SK-N-SH (cell line): ENCODE results near the gene GATAD2A.

Experiments used
- EP300 ChIP-seq, 2 experiments: IDR thresholded peaks; 2 replicates each; pipeline versions ENCODE4 v1.4.0 to v1.6.1; 2012; ENCODE audit warnings: borderline replicate concordance in 1 of 2, low read depth in 1 of 2, low read length in 1 of 2
- EZH2phosphoT487 ChIP-seq: fragments of 200-600 bp; sonication (generic); IDR thresholded peaks from 2 replicates; pipeline ENCODE4 v1.6.1; 2017; ENCODE audit warnings: low read depth, mixed run types, mild to moderate bottlenecking, antibody characterized with exemption, moderate library complexity, borderline replicate concordance
- FOSL2 ChIP-seq: IDR thresholded peaks from 2 replicates; pipeline ENCODE4 v1.4.0; 2012; ENCODE audit warnings: low read depth, mild to moderate bottlenecking, moderate library complexity, borderline replicate concordance
- FOXJ3 ChIP-seq: sonication (generic); formaldehyde crosslinking; IDR thresholded peaks from 2 replicates; pipeline ENCODE4 v1.5.1; 2020; ENCODE audit warnings: mild to moderate bottlenecking, missing genetic modification reagents
- FOXM1 ChIP-seq: IDR thresholded peaks from 2 replicates; pipeline ENCODE4 v1.4.0; 2012; ENCODE audit warnings: low read depth, mild to moderate bottlenecking
- GATA2 ChIP-seq: sonication (generic); formaldehyde crosslinking; IDR thresholded peaks from 2 replicates; pipeline ENCODE4 v1.5.0; 2020; ENCODE audit warnings: mild to moderate bottlenecking, missing genetic modification reagents
- JUND ChIP-seq: IDR thresholded peaks from 2 replicates; pipeline ENCODE4 v1.4.0; 2012
- RAD21 ChIP-seq: IDR thresholded peaks from 2 replicates; pipeline ENCODE4 v1.6.1; 2012; ENCODE audit warnings: mild to moderate bottlenecking, low read length
- SIN3A ChIP-seq: IDR thresholded peaks from 2 replicates; pipeline ENCODE4 v1.6.1; 2012; ENCODE audit warnings: low read depth, mild to moderate bottlenecking, low read length, moderate library complexity, borderline replicate concordance
- TAF1 ChIP-seq: IDR thresholded peaks from 2 replicates; pipeline ENCODE4 v1.6.1; 2012; ENCODE audit warnings: low read depth, mild to moderate bottlenecking, low read length, moderate library complexity, borderline replicate concordance
- TF ChIP-seq, protein P1 (sequence below): fragments of 200-600 bp; sonication (generic); IDR thresholded peaks from 2 replicates; pipeline ENCODE4 v1.6.1; 2017; ENCODE audit warnings: antibody characterized with exemption, mild to moderate bottlenecking, moderate library complexity
- TF ChIP-seq, protein P2 (sequence below): IDR thresholded peaks from 2 replicates; pipeline ENCODE4 v1.4.0; 2012; ENCODE audit warnings: low read depth

DNA sequence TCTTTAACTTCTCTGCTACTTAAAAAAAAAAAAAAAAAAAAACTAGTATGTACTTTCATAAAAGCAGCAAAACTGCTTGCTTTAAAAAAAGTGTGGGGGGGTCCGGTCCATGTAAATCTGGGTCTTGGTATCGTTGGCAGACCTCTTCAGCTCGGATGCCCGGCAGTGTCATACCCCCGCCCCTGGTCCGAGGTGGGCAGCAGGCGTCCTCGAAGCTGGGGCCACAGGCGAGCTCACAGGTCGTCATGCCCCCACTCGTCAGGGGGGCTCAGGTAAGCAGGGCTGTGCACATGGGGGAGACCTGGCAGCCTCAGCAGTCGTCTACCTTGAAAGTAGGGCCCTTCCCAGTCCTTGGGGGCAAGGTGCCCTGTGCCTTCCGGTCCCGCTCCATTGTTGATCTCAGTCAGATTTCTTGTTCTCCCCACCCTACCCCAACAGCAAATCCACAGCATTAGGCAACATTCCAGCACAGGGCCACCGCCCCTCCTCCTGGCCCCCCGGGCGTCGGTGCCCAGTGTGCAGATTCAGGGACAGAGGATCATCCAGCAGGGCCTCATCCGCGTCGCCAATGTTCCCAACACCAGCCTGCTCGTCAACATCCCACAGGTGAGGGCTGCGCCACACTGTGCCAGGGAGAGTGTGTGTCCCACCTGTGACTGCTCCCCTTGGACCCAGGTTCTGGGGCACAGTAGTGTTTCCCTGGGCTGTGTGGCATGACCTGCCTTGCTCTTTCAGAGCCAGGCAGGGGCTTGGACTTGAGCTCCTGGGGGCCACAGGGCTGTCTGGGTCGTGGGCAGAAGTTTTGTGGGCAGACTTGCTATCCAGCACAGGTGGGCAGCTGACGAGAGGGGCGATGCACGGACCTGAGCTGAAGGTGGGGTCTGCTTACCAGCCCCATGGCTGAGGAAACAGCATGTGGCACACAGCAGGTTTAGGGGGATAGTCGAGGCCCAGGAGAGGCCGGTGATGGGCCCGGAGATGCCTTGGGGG lies 90.4 kb downstream of the GATAD2A start:
- TF ChIP-seq JUND = no peak
- no peak for TF ChIP-seq RAD21
- no peak for TF ChIP-seq TAF1
- TF ChIP-seq, protein P1, sequence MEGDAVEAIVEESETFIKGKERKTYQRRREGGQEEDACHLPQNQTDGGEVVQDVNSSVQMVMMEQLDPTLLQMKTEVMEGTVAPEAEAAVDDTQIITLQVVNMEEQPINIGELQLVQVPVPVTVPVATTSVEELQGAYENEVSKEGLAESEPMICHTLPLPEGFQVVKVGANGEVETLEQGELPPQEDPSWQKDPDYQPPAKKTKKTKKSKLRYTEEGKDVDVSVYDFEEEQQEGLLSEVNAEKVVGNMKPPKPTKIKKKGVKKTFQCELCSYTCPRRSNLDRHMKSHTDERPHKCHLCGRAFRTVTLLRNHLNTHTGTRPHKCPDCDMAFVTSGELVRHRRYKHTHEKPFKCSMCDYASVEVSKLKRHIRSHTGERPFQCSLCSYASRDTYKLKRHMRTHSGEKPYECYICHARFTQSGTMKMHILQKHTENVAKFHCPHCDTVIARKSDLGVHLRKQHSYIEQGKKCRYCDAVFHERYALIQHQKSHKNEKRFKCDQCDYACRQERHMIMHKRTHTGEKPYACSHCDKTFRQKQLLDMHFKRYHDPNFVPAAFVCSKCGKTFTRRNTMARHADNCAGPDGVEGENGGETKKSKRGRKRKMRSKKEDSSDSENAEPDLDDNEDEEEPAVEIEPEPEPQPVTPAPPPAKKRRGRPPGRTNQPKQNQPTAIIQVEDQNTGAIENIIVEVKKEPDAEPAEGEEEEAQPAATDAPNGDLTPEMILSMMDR = no peak
- no peak for TF ChIP-seq FOXJ3 (CRISPR knock-in tag)
- TF ChIP-seq EZH2phosphoT487 = no peak
- TF ChIP-seq SIN3A = no peak
- no peak for TF ChIP-seq GATA2 (CRISPR knock-in tag)
- TF ChIP-seq, protein P2, sequence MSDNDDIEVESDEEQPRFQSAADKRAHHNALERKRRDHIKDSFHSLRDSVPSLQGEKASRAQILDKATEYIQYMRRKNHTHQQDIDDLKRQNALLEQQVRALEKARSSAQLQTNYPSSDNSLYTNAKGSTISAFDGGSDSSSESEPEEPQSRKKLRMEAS = no peak
- no peak for TF ChIP-seq FOXM1
- no peak for TF ChIP-seq FOSL2
- no peak for TF ChIP-seq EP300 (IDR thresholded peaks at IDR 0.05; ENCODE audit: borderline replicate concordance in 1 of 2, low read depth in 1 of 2, low read length in 1 of 2)
